Parathyroid adenoma (tissue), 2 donors: ENCODE data around the gene RBFOX1.

Source experiments
- H2AFZ ChIP-seq: fragments of 300-600 bp; sonication (generic); one replicate; pipeline ENCODE4 v1.7.0; 2017; ENCODE audit warnings: antibody characterized with exemption, mild to moderate bottlenecking
- H3K27ac ChIP-seq: fragments of 300-600 bp; sonication (generic); one replicate; pipeline ENCODE4 v1.7.0; 2017
- H3K27me3 ChIP-seq: fragments of 300-600 bp; sonication (generic); one replicate; pipeline ENCODE4 v1.7.0; 2017; ENCODE audit warnings: low read length; ENCODE audit not compliant: control insufficient read depth, insufficient read depth
- H3K36me3 ChIP-seq: fragments of 300-600 bp; sonication (generic); one replicate; pipeline ENCODE4 v1.7.0; 2017; ENCODE audit warnings: low read length; ENCODE audit not compliant: control insufficient read depth, insufficient read depth
- H3K4me1 ChIP-seq: fragments of 300-600 bp; sonication (generic); one replicate; pipeline ENCODE4 v1.7.0; 2017; ENCODE audit warnings: control low read depth
- H3K4me2 ChIP-seq: fragments of 300-600 bp; sonication (generic); one replicate; pipeline ENCODE4 v1.7.0; 2017; ENCODE audit warnings: low read length
- H3K4me3 ChIP-seq: fragments of 300-600 bp; sonication (generic); one replicate; pipeline ENCODE4 v1.7.0; 2017; ENCODE audit warnings: low read depth, low read length
- H3K79me2 ChIP-seq: fragments of 300-600 bp; sonication (generic); one replicate; pipeline ENCODE4 v1.7.0; 2017; ENCODE audit warnings: control low read depth
- H3K9ac ChIP-seq: fragments of 300-600 bp; sonication (generic); one replicate; pipeline ENCODE4 v1.7.0; 2017; ENCODE audit warnings: mild to moderate bottlenecking
- H3K9me3 ChIP-seq: fragments of 300-600 bp; sonication (generic); one replicate; pipeline ENCODE4 v1.7.0; 2017; ENCODE audit warnings: low read length; ENCODE audit not compliant: control insufficient read depth
- CTCF ChIP-seq: fragments of 300-600 bp; sonication (generic); IDR thresholded peaks from one replicate; pipeline ENCODE4 v1.7.0; 2017; ENCODE audit warnings: antibody characterized with exemption, mild to moderate bottlenecking
- donor health status: primary hyperparathyroidism.

RBFOX1 gene

GRCh38 chr16:7532534-7532933 is 199.9 kb downstream of the RBFOX1 start:
- Histone ChIP-seq H3K36me3 (no peaks in the 10 kb centered on the region), H3K27me3 (no peaks in the 10 kb centered on the region), H3K9me3 (no peaks in the 10 kb centered on the region), H3K27ac (no peak overlapping the region), H3K4me2 (no peak overlapping the region), H3K4me1 (no peaks in the 10 kb centered on the region), H2AFZ (no peak overlapping the region), H3K4me3 (no peak overlapping the region), H3K79me2 (no peaks in the 10 kb centered on the region), H3K9ac (no peak overlapping the region)
- TF ChIP-seq CTCF = no peak

GRCh38 chr16:7534749-7535148 is 202.1 kb downstream of the RBFOX1 start:
- H3K27ac ChIP-seq = no peak overlapping the region

GRCh38 chr16:7541026-7541425 is 208.4 kb downstream of the RBFOX1 start:
- TF ChIP-seq CTCF = no peak
- no peaks in the 10 kb centered on the region for H3K36me3 ChIP-seq
- no peaks in the 10 kb centered on the region for H3K4me1 ChIP-seq

More at GRCh38 chr16:7534749-7535148, 202.1 kb downstream of the RBFOX1 start:
- Histone ChIP-seq H3K4me1 (no peaks in the 10 kb centered on the region), H3K4me2 (no peak overlapping the region), H3K36me3 (no peaks in the 10 kb centered on the region), H3K9ac (no peak overlapping the region), H3K9me3 (no peaks in the 10 kb centered on the region), H3K27me3 (no peaks in the 10 kb centered on the region), H3K4me3 (no peak overlapping the region), H2AFZ (no peak overlapping the region), H3K79me2 (no peaks in the 10 kb centered on the region)
- TF ChIP-seq CTCF = no peak

GRCh38 chr16:7545251-7545650 is 212.6 kb downstream of the RBFOX1 start:
- H3K4me3 ChIP-seq = no peak overlapping the region
- no peaks in the 10 kb centered on the region for H3K27me3 ChIP-seq
- H3K4me2 ChIP-seq = no peak overlapping the region
- H3K27ac ChIP-seq = no peak overlapping the region
- no peak for TF ChIP-seq CTCF
- no peaks in the 10 kb centered on the region for H3K9me3 ChIP-seq
- H3K79me2 ChIP-seq = no peaks in the 10 kb centered on the region
- no peak overlapping the region for H2AFZ ChIP-seq
- H3K36me3 ChIP-seq = no peaks in the 10 kb centered on the region
- no peak overlapping the region for H3K9ac ChIP-seq
- H3K4me1 ChIP-seq = no peaks in the 10 kb centered on the region

More at GRCh38 chr16:7541026-7541425, 208.4 kb downstream of the RBFOX1 start:
- Histone ChIP-seq H3K27ac (no peak overlapping the region), H3K4me2 (no peak overlapping the region), H3K9ac (no peak overlapping the region), H3K79me2 (no peaks in the 10 kb centered on the region), H3K9me3 (no peaks in the 10 kb centered on the region), H3K27me3 (no peaks in the 10 kb centered on the region), H2AFZ (no peak overlapping the region), H3K4me3 (no peak overlapping the region)

- Histone ChIP-seq H3K9ac (no peak overlapping the region), H3K4me3 (no peak overlapping the region), H3K36me3 (no peaks in the 10 kb centered on the region), H3K27ac (no peak overlapping the region), H3K27me3 (no peaks in the 10 kb centered on the region), H3K4me2 (no peak overlapping the region), H3K79me2 (no peaks in the 10 kb centered on the region), H3K9me3 (no peaks in the 10 kb centered on the region), H2AFZ (no peak overlapping the region), H3K4me1 (no peaks in the 10 kb centered on the region)
- no peak for TF ChIP-seq CTCF
Observed at GRCh38 chr16:7546948-7547347, 214.3 kb downstream of the RBFOX1 start.
